HG03442 (cell line): ENCODE data around the gene SYCP2L.
"Not testable (repeated sequence)": the region's sequence is repeated elsewhere in the genome, so short reads cannot be mapped to it uniquely, and the experiment has no call there.

Source experiments
- ATAC-seq: cut with Tn5 transposase; IDR thresholded peaks from one replicate; pipeline ENCODE4 v1.9.1; 2021; ENCODE audit warnings: mild to moderate bottlenecking, moderate library complexity; ENCODE audit not compliant: unreplicated experiment

Gene SYCP2L

GRCh38 chr6:10886691-10887502 lies at the start of gene SYCP2L:
TSS of gene SYCP2L (plus strand) at chr6:10887052. CDS start at chr6:10887127, 75 bp downstream.
- no peak for ATAC-seq

GRCh38 chr6:10837622-10837994 lies 49.2 kb upstream of the SYCP2L start:
- ATAC-seq: no peak

GRCh38 chr6:10837995-10838793 lies 48.7 kb upstream of the SYCP2L start, which contains the start of gene MAK:
TSS of gene MAK (minus strand) at chr6:10838539. CDS start at chr6:10830648, 7,891 bp downstream.
- ATAC-seq: peak; percentile 85

DNA sequence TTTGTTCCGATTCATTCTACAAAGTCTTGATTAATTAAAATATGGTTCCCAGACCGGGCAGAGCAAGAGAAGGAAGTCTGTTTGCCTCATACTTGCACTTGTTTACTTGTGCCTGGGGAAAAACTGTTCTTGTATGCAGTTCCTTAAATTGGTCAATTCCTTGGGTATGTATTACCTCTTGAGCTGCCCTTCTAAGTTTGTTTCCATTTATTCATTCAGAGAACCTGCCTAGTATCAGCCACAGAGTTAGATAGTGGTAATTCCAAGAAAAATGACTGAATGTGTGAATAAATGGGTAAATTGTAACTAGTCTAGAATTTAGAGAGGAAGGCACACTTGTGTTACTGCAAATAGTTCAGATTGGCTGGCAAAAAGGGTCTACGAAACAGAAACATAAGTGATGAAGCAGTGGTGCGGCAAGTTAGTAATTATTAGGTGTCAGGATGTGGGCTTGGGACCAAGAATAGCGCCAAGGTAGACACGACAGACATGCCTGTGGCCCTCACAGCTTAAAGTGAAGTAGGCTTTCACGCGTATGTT lies 48.0 kb upstream of the SYCP2L start:
- ATAC-seq: peak; percentile 65

DNA sequence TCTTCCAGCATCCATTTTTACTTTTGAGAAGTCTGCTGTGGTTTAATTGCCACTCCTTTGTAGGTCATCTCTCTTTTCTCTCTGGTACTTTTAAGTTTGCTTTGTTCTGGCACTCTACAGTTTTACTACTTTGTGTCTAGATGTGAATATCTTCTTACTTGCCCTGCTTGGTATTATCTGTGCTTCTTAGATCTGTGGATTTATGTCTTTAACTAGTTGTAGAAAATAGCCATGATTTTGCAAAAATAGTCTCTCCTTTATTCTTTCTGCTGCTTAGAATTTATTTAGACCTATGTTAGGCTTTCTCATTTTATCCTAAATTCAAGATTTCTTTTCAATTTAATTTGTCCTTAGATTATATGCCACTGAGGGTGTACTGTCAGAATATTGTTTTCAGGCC lies 43.3 kb upstream of the SYCP2L start:
- no peak for ATAC-seq

DNA sequence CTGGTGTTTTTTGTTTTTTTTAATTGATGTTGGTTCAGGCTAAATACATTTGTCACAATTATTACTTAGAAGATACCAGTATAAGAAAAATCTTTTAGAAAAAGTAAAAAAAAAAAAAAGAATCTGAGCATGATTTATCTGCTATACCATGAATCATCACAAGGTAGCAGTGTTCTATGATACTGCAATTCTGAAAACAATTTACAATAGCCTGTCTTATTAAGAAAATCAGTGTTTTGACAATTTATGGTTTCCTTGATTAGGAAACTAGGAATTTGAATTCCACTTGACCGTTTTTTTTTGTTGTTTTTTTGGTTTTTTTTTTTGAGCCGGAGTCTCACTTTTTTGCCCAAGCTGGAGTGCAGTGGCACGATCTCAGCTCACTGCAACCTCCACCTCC lies 39.2 kb upstream of the SYCP2L start:
- no peak for ATAC-seq

DNA sequence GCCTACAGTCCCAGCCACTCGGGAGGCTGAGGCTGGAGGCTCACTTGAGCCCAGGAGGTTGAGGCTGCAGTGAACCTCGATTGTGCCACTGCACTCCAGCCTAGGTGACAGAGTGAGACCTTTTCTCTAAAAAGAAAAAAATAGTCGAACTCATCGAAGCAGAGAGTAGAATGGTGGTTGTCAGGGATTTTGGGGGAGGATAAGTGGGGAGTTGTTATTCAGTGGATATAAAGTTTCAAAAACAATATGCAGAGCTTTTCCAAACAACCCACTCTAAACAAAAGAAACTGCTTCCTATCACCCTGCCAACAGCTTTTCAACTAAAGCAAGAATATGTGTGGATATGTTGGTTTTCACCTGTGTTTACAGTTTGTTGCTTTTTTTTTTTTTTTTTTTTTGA lies 37.0 kb upstream of the SYCP2L start:
- ATAC-seq: no peak

DNA sequence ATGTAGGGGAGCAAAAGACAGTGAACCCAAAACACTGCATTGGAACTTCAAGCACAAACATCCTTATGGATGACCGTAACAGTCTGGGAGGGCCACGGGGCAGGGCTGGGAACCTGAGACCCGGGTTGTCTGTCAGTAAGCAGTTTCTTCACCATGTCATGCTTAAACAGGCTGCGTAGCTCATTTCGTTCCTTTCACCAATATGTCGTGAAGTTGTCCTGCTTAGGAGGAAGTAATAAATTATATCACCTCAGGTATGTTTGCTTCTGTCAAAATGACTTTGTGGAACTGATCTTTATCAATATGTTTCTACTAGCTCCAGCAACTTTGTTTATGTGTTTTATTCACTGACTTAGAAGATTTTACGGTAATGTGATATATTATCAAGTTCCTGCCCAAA lies 36.1 kb upstream of the SYCP2L start:
- no peak for ATAC-seq

GRCh38 chr6:10852361-10852960 lies 34.4 kb upstream of the SYCP2L start:
- ATAC-seq: no peak

- ATAC-seq: not testable (repeated sequence)
These were observed 33.0 kb upstream of the SYCP2L start for GRCh38 chr6:10853849-10854300.

DNA sequence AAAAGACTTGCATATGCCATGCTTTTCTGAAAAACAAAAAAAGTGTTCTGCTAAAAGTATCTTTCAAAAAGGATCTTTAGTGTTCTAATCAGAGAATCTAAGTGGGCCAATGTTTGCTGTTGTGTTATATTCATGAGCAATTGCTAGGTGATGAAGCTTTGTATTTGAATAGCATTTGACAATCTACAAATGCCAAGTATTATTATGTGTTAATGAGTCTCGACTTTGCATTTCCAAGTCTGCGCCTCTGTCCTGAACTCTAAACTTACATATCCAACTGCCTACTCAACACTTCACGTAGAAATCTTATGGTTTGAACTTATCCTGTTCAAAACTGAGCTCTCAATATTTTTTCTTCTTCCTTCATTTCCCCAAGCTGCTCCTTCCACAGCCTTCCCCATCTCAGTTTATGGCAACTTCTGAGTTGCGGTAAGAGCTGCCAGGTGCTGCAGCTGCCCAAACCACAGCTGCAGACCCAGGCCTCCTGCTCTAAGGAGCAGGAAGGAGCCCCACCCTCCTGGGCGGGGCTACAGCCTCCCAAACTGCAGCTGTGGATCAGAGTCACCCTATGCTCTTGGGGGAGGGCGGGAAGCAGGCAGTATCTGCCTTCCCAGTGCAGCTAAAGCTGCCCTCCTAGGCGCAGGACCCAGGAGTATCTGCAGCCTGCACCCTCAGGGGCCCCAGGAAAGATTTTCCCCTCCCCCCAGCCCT lies 31.8 kb upstream of the SYCP2L start:
- ATAC-seq: no peak

- ATAC-seq: no peak
These were observed 29.6 kb upstream of the SYCP2L start for GRCh38 chr6:10857259-10857658.

DNA sequence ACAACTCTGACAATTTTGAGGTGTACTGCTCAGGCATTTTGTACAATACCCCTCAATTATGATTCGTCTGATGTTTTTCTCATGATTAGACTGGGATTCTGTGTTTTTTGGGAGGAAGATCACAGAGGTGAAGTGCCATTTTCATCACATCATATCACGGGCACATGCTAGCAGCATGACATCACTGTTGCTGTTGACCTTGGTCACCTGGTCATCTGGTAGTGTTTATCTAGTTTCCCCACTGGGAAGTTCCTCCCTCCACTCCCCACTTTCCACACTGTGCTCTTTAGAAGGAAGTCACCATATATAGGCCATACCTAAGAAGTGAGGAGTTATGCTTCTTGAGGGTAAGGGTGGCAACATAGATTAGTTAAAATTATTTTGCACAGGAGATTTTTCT lies 25.8 kb upstream of the SYCP2L start:
- ATAC-seq: no peak

DNA sequence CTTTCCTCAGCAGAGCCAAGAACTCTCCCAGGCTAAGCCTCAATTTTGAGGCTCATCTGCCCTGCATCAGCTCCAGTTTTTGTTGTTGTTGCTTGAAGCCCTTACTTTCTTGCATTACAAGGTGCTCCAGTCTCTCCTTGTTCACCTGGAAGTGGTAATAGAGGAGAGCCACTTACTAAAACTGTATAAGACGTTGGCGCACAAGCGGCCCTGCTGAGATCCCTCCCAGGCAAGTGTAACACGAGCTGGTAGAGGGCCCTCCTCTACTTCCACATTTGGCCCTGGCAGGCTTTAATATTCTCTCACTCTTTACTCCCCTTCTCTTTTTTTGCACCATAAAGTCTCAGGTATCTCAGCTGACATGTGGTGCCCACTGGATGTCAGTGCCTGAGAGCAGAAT lies 24.5 kb upstream of the SYCP2L start:
- ATAC-seq: no peak

- ATAC-seq: not testable (repeated sequence)
These were observed 23.8 kb upstream of the SYCP2L start for GRCh38 chr6:10863031-10863430.

DNA sequence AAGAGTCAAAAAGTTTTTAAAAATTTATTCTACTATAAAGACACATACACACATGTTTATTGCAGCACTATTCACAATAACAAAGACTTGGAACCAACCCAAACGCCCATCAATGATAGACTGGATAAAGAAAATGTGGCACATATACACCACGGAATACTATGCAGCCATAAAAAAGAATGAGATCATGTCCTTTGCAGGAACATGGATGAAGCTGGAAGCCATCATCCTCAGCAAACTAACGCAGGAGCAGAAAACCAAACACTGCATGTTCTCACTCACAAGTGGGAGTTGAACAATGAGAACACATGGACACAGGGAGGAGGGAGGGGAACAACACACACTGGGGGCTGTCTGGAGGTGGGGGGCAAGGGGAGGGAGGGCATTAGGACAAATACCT lies 20.1 kb upstream of the SYCP2L start:
- ATAC-seq: not testable (repeated sequence)

GRCh38 chr6:10867952-10868351 lies 18.9 kb upstream of the SYCP2L start:
- no peak for ATAC-seq

- ATAC-seq: no peak
These were observed 13.5 kb upstream of the SYCP2L start for GRCh38 chr6:10873374-10873773.

- no peak for ATAC-seq
These were observed 12.6 kb upstream of the SYCP2L start for GRCh38 chr6:10874207-10874606.

DNA sequence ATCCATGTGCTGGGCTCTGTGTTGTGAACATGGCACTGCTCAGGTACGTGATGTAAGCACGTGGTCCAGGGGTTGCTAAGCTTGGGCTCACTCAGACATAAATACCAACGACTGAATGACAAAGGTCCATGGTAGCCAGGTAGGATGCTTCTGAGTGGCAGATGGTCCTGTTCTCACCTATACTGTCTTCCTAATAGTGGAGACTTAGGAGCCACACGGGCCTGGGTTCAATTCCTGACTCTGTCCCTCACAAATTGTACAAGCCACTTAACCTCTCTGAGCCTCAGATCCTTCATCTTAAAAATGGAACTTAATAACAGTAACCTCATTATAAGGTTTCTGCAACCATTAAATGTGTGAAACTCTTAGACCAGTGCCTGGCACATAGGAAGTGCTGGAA lies 11.8 kb upstream of the SYCP2L start:
- ATAC-seq: no peak

DNA sequence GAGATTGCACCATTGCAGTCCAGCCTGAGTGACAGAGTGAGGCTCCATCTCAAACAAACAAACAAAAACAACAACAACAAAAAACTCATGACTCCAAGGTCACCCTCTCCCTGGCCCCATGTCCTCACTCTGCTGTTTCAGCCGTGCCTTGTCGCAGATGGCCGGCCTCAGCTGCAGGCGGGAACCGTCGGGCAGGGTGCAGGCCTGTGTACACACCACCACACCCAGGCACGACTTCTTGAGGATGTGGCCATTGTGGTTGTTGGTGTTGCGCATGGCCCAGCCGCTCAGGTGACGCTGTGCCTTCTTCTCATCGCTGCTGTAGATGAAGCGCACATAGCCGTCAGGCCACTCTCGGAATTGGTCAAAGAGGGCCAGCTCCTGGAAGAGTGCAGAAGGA lies 9.8 kb upstream of the SYCP2L start:
- ATAC-seq: no peak
